Measurements from ENCODE around the gene GMPR.

Gene GMPR

GRCh38 chr6:16209539-16209938 is 28.8 kb upstream of the GMPR start:
- TF ChIP-seq CTCF (conservative IDR thresholded peaks at IDR 0.05; ENCODE audit: low read depth): no peak
- ChIA-PET CTCF (interaction anchor here (1.3 kb wide), 1 partner anchor 518 kb away, joined by 3 read pairs; no protein-coding TSS in a partner anchor), POLR2A (ENCODE audit: low non-redundant PET) (no interaction called here)
- H3K27ac ChIP-seq: no peak overlapping the region
- DNase-seq (ENCODE audit: low spot score): no peak

GRCh38 chr6:16212276-16212675 is 26.1 kb upstream of the GMPR start:
- ChIA-PET POLR2A (ENCODE audit: low non-redundant PET) (no interaction called here), CTCF (no interaction called here)
- no peak for TF ChIP-seq CTCF (conservative IDR thresholded peaks at IDR 0.05; ENCODE audit: low read depth)
- DNase-seq (ENCODE audit: low spot score): no peak
- no peak overlapping the region for H3K27ac ChIP-seq

GRCh38 chr6:16216501-16217155 is 21.8 kb upstream of the GMPR start:
- no peak overlapping the region for H3K27ac ChIP-seq
- DNase-seq (ENCODE audit: low spot score): no peak
- ChIA-PET POLR2A (ENCODE audit: low non-redundant PET) (no interaction called here), CTCF (no interaction called here)
- TF ChIP-seq CTCF (conservative IDR thresholded peaks at IDR 0.05; ENCODE audit: low read depth): no peak

GRCh38 chr6:16217156-16217721 is 21.1 kb upstream of the GMPR start:
- TF ChIP-seq CTCF (conservative IDR thresholded peaks at IDR 0.05; ENCODE audit: low read depth): no peak
- H3K27ac ChIP-seq: no peak overlapping the region
- DNase-seq (ENCODE audit: low spot score): no peak
- CTCF ChIA-PET: interaction anchor here (0.5 kb wide), 1 partner anchor 16 kb away, joined by 3 read pairs; no protein-coding TSS in a partner anchor
- POLR2A ChIA-PET (ENCODE audit: low non-redundant PET): no interaction called here

- no peak for DNase-seq (ENCODE audit: low spot score)
- no peak for TF ChIP-seq CTCF (conservative IDR thresholded peaks at IDR 0.05; ENCODE audit: low read depth)
- ChIA-PET POLR2A (ENCODE audit: low non-redundant PET) (no interaction called here), CTCF (interaction anchor here (0.7 to 1.4 kb wide), 2 partner anchors 473 to 531 kb away, joined by 3 to 4 read pairs; no protein-coding TSS in a partner anchor)
- no peak overlapping the region for H3K27ac ChIP-seq
Observed at GRCh38 chr6:16222826-16223225, 15.6 kb upstream of the GMPR start.

- no peak for TF ChIP-seq CTCF (conservative IDR thresholded peaks at IDR 0.05; ENCODE audit: low read depth)
- no peak for DNase-seq (ENCODE audit: low spot score)
- ChIA-PET CTCF (no interaction called here), POLR2A (ENCODE audit: low non-redundant PET) (no interaction called here)
- H3K27ac ChIP-seq: no peak overlapping the region
Observed at GRCh38 chr6:16223362-16223761, 15.0 kb upstream of the GMPR start.

Measured in RWPE1 (cell line).